ENCODE results near the gene KRT20. TPM values are rescaled to one million over a fixed set of nuclear protein-coding genes. Genes with fewer than 3 reads are reported as not detected.

KRT20 gene
- total RNA-seq, 1 experiment from 2014 or later: 1.5 TPM

GRCh38 chr17:40903129-40903847, 18.2 kb upstream of the KRT20 start:
- ChIA-PET POLR2A (interaction anchor here (0.8 to 1.0 kb wide), 2 partner anchors 14 to 43 kb away, joined by 3 read pairs; no protein-coding TSS in a partner anchor), CTCF (interaction anchor here (1.0 kb wide), 1 partner anchor 283 kb away, joined by 3 read pairs; no protein-coding TSS in a partner anchor), RAD21 (ENCODE audit: low non-redundant PET in 1 of 2, low total read pairs in 2 of 2, uncharacterized antibody in 2 of 2, unreplicated experiment in 2 of 2) (no interaction called here)
- intact Hi-C loops (cut with micrococcal nuclease): loop anchor here (5.0 kb wide), 1 partner anchor 86 kb away; no protein-coding TSS in a partner anchor
- H3K4me2 ChIP-seq (ENCODE audit: low read length): peak overlapping the region; percentile 74
- no peaks in the 10 kb centered on the region for H4K20me1 ChIP-seq (ENCODE audit: insufficient read depth)
- H2AFZ ChIP-seq (ENCODE audit: low read depth, low read length, poor library complexity, severe bottlenecking): no peak overlapping the region
- H3K79me2 ChIP-seq (ENCODE audit: insufficient read depth, low read length): no peaks in the 10 kb centered on the region
- H3K27me3 ChIP-seq (ENCODE audit: insufficient read depth, low read length): no peaks in the 10 kb centered on the region
- no TSS peak for BruUV-seq (replicated peaks)
- peak overlapping the region; percentile 96 for H3K27ac ChIP-seq (ENCODE audit: low read depth, low read length)
- no peaks in the 10 kb centered on the region for H3K9me2 ChIP-seq (ENCODE audit: insufficient read depth)
- no peaks in the 10 kb centered on the region for H3K36me3 ChIP-seq (ENCODE audit: control insufficient read depth in 1 of 2, insufficient read depth in 2 of 2, low read length in 2 of 2)
- H3K4me1 ChIP-seq (ENCODE audit: control insufficient read depth in 1 of 2, insufficient read depth in 2 of 2, low read length in 2 of 2): peaks cover 47 to 55% of the 10 kb centered on the region in 2 experiments
- H3K9me3 ChIP-seq (ENCODE audit: control insufficient read depth in 1 of 2, insufficient read depth in 1 of 2, low read depth in 1 of 2, low read length in 2 of 2): no peaks in the 10 kb centered on the region
- peak overlapping the region; percentile 12 to 33 for H3K4me3 ChIP-seq (replicated peaks in 1 of 2; ENCODE audit: low read depth in 1 of 2, low read length in 2 of 2)
- H3K9ac ChIP-seq (ENCODE audit: low read length): peak overlapping the region; percentile 67
- TF ChIP-seq RAD21 (IDR thresholded peaks at IDR 0.05; ENCODE audit: low read depth) (peak; percentile 6; the same call in 1 of the 2 replicates), ZNF274 (IDR thresholded peaks at IDR 0.05; ENCODE audit: low read depth, low read length) (no peak), EZH2 (IDR thresholded peaks at IDR 0.05) (no peak), CBX3 (IDR thresholded peaks at IDR 0.05; ENCODE audit: low read depth) (peak; percentile 70; the same call in 1 of the 2 replicates), EZH2phosphoT487 (IDR thresholded peaks at IDR 0.05; ENCODE audit: borderline replicate concordance) (no peak), ZBTB33 (IDR thresholded peaks at IDR 0.05; ENCODE audit: extremely low read depth, insufficient replicate concordance, low read length) (no peak), EGR1 (IDR thresholded peaks at IDR 0.05; ENCODE audit: low read depth) (peak; percentile 87), SP1 (IDR thresholded peaks at IDR 0.05; ENCODE audit: low read depth) (peak; percentile 88), JUND (IDR thresholded peaks at IDR 0.05) (peak; percentile 81), ZFX (IDR thresholded peaks at IDR 0.05) (no peak), SIN3A (IDR thresholded peaks at IDR 0.05; ENCODE audit: low read depth) (peak; percentile 71; the same call in 1 of the 2 replicates), YY1 (IDR thresholded peaks at IDR 0.05; ENCODE audit: extremely low read depth, insufficient replicate concordance, low read depth, low read length) (peak; percentile 45), FOSL1 (IDR thresholded peaks at IDR 0.05; ENCODE audit: low read depth) (peak; percentile 85), CEBPB (IDR thresholded peaks at IDR 0.05; ENCODE audit: low read depth) (peak; percentile 59; the same call in 1 of the 2 replicates), TCF7L2 (IDR thresholded peaks at IDR 0.05; ENCODE audit: borderline replicate concordance, extremely low read depth, insufficient read depth, insufficient read length) (no peak), ELF1 (IDR thresholded peaks at IDR 0.05; ENCODE audit: borderline replicate concordance, low read depth) (no peak; the same call in 1 of the 2 replicates), POLR2AphosphoS5 (IDR thresholded peaks at IDR 0.05; ENCODE audit: low read depth, low read length) (peak; percentile 48), SRF (IDR thresholded peaks at IDR 0.05; ENCODE audit: low read depth) (no peak; the same call in 1 of the 2 replicates)
- TF ChIP-seq, protein P1, sequence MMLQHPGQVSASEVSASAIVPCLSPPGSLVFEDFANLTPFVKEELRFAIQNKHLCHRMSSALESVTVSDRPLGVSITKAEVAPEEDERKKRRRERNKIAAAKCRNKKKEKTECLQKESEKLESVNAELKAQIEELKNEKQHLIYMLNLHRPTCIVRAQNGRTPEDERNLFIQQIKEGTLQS (IDR thresholded peaks at IDR 0.05): no peak; the same call in 1 of the 2 replicates
- TF ChIP-seq, protein P2, sequence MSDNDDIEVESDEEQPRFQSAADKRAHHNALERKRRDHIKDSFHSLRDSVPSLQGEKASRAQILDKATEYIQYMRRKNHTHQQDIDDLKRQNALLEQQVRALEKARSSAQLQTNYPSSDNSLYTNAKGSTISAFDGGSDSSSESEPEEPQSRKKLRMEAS (IDR thresholded peaks at IDR 0.05): peak; percentile 66
- TF ChIP-seq, protein P3, sequence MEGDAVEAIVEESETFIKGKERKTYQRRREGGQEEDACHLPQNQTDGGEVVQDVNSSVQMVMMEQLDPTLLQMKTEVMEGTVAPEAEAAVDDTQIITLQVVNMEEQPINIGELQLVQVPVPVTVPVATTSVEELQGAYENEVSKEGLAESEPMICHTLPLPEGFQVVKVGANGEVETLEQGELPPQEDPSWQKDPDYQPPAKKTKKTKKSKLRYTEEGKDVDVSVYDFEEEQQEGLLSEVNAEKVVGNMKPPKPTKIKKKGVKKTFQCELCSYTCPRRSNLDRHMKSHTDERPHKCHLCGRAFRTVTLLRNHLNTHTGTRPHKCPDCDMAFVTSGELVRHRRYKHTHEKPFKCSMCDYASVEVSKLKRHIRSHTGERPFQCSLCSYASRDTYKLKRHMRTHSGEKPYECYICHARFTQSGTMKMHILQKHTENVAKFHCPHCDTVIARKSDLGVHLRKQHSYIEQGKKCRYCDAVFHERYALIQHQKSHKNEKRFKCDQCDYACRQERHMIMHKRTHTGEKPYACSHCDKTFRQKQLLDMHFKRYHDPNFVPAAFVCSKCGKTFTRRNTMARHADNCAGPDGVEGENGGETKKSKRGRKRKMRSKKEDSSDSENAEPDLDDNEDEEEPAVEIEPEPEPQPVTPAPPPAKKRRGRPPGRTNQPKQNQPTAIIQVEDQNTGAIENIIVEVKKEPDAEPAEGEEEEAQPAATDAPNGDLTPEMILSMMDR (IDR thresholded peaks at IDR 0.05 in 2 of 3, conservative IDR thresholded peaks at IDR 0.05 in 1 of 3; ENCODE audit: borderline replicate concordance in 1 of 3, insufficient read depth in 1 of 3, low read depth in 2 of 3, low read length in 2 of 3): no peak
- DNase-seq (ENCODE audit: low read depth, low spot score) (peak; percentile 90), ATAC-seq (peak; percentile 87)

Data from HCT116 (cell line).